H9 (cell line): ENCODE data around the gene RDM1. TPM values are rescaled to one million over a fixed set of nuclear protein-coding genes. Genes with fewer than 3 reads are reported as not detected.

ENCODE experiments used
- DNase-seq: peaks from one replicate; pipeline ENCODE4 v3.0.0-alpha.2; 2017
- H2AFZ ChIP-seq: one replicate; pipeline ENCODE4 v1.6.1; 2013; ENCODE audit warnings: mild to moderate bottlenecking, low read length, control low read depth, moderate library complexity
- H2AK5ac ChIP-seq: 2 replicates; pipeline ENCODE4 v1.6.1; 2013; ENCODE audit warnings: low read length, control low read depth, mixed read lengths; ENCODE audit not compliant: insufficient read length
- H2BK120ac ChIP-seq: one replicate; pipeline ENCODE4 v1.6.1; 2013; ENCODE audit warnings: low read depth, mild to moderate bottlenecking, low read length, control low read depth, inconsistent platforms; ENCODE audit not compliant: poor library complexity, severe bottlenecking
- H2BK12ac ChIP-seq: 2 replicates; pipeline ENCODE4 v1.6.1; 2013; ENCODE audit warnings: low read length, control low read depth, mixed read lengths, low read depth; ENCODE audit not compliant: insufficient read length
- H2BK15ac ChIP-seq: 2 replicates; pipeline ENCODE4 v1.6.1; 2013; ENCODE audit warnings: low read depth, low read length, control low read depth
- H2BK20ac ChIP-seq: one replicate; pipeline ENCODE4 v1.6.1; 2013; ENCODE audit warnings: low read depth, mild to moderate bottlenecking, low read length, control low read depth, inconsistent platforms; ENCODE audit not compliant: poor library complexity, severe bottlenecking
- H2BK5ac ChIP-seq: 2 replicates; pipeline ENCODE4 v1.6.1; 2013; ENCODE audit warnings: low read length, control low read depth, mixed read lengths; ENCODE audit not compliant: insufficient read length
- H3K14ac ChIP-seq: 2 replicates; pipeline ENCODE4 v1.6.1; 2013; ENCODE audit warnings: low read length, control low read depth; ENCODE audit not compliant: insufficient read depth
- H3K18ac ChIP-seq: 2 replicates; pipeline ENCODE4 v1.6.1; 2013; ENCODE audit warnings: low read depth, mild to moderate bottlenecking, mixed read lengths, low read length, control low read depth; ENCODE audit not compliant: insufficient read length
- H3K23ac ChIP-seq: 2 replicates; pipeline ENCODE4 v1.6.1; 2013; ENCODE audit warnings: low read length, control low read depth, mixed read lengths, low read depth; ENCODE audit not compliant: insufficient read length
- H3K23me2 ChIP-seq: 2 replicates; pipeline ENCODE4 v1.6.1; 2013; ENCODE audit warnings: low read depth, mild to moderate bottlenecking, mixed read lengths, low read length, control low read depth; ENCODE audit not compliant: insufficient read length, poor library complexity, severe bottlenecking
- H3K27ac ChIP-seq: 2 replicates; pipeline ENCODE4 v1.5.1; 2013; ENCODE audit warnings: low read length, control low read depth, mixed read lengths, low read depth; ENCODE audit not compliant: insufficient read length
- H3K27me3 ChIP-seq: 2 replicates; pipeline ENCODE4 v1.6.1; 2013; ENCODE audit warnings: low read length, control low read depth, inconsistent platforms; ENCODE audit not compliant: insufficient read depth
- H3K4ac ChIP-seq: 2 replicates; pipeline ENCODE4 v1.6.1; 2013; ENCODE audit warnings: low read depth, mild to moderate bottlenecking, control low read depth, inconsistent platforms, low read length, moderate library complexity
- H3K4me1 ChIP-seq: 2 replicates; pipeline ENCODE4 v1.6.1; 2013; ENCODE audit warnings: low read length, control low read depth, inconsistent platforms; ENCODE audit not compliant: insufficient read depth
- H3K4me2 ChIP-seq: 2 replicates; pipeline ENCODE4 v1.6.1; 2013; ENCODE audit warnings: low read length, control low read depth, mixed read lengths; ENCODE audit not compliant: insufficient read length, insufficient read depth
- H3K56ac ChIP-seq: 2 replicates; pipeline ENCODE4 v1.6.1; 2013; ENCODE audit warnings: low read depth, mild to moderate bottlenecking, mixed read lengths, low read length, control low read depth; ENCODE audit not compliant: insufficient read length
- H3K79me1 ChIP-seq: 2 replicates; pipeline ENCODE4 v1.6.1; 2013; ENCODE audit warnings: low read depth, mild to moderate bottlenecking, moderate library complexity, low read length, control low read depth, inconsistent platforms; ENCODE audit not compliant: insufficient read depth, poor library complexity, severe bottlenecking
- H3K79me2 ChIP-seq: 2 replicates; pipeline ENCODE4 v1.6.1; 2013; ENCODE audit warnings: low read length, control low read depth, inconsistent platforms; ENCODE audit not compliant: insufficient read depth
- H3K9ac ChIP-seq: 2 replicates; pipeline ENCODE4 v1.6.1; 2013; ENCODE audit warnings: low read length, control low read depth, mixed read lengths; ENCODE audit not compliant: insufficient read length; ENCODE audit errors: extremely low read depth
- H3K9me3 ChIP-seq: one replicate; pipeline ENCODE4 v1.6.1; 2013; ENCODE audit warnings: low read depth, low read length, inconsistent platforms; ENCODE audit not compliant: control insufficient read depth
- H3T11ph ChIP-seq: one replicate; pipeline ENCODE4 v1.6.1; 2013; ENCODE audit warnings: mild to moderate bottlenecking, low read length, control low read depth, inconsistent platforms
- H4K20me1 ChIP-seq: one replicate; pipeline ENCODE4 v1.6.1; 2013; ENCODE audit not compliant: control insufficient read depth, insufficient read length, insufficient read depth
- H4K5ac ChIP-seq: 2 replicates; pipeline ENCODE4 v1.6.1; 2013; ENCODE audit warnings: low read depth, mild to moderate bottlenecking, mixed read lengths, low read length, control low read depth; ENCODE audit not compliant: insufficient read length
- H4K8ac ChIP-seq: replicated peaks from 2 replicates; pipeline ENCODE4 v1.6.1; 2013; ENCODE audit warnings: low read length, control low read depth, mixed read lengths, low read depth; ENCODE audit not compliant: insufficient read length
- H4K91ac ChIP-seq: 2 replicates; pipeline ENCODE4 v1.6.1; 2013; ENCODE audit warnings: low read depth, mild to moderate bottlenecking, moderate library complexity, mixed read lengths, low read length, control low read depth; ENCODE audit not compliant: insufficient read length
- H3K27ac Mint-ChIP-seq, 3 experiments: 2 replicates in 2 of 3; 3 replicates in 1 of 3; pipeline ENCODE4 v1.8.0; 2020 to 2021; ENCODE audit warnings: mixed read lengths in 3 of 3, mild to moderate bottlenecking in 1 of 3, moderate library complexity in 1 of 3
- H3K27me3 Mint-ChIP-seq: 2 replicates; pipeline ENCODE4 v1.8.0; 2021; ENCODE audit warnings: low read depth, mild to moderate bottlenecking, moderate library complexity, mixed read lengths
- H3K36me3 Mint-ChIP-seq, 3 experiments: 2 replicates in 2 of 3; 3 replicates in 1 of 3; pipeline ENCODE4 v1.8.0; 2020 to 2021; ENCODE audit warnings: low read depth in 3 of 3, mixed read lengths in 3 of 3; ENCODE audit not compliant: insufficient read depth in 1 of 3
- H3K4me1 Mint-ChIP-seq, 2 experiments: 2 replicates each; pipeline ENCODE4 v1.8.0; 2020; ENCODE audit warnings: mixed read lengths in 2 of 2
- H3K4me3 Mint-ChIP-seq, 2 experiments: 2 replicates in 1 of 2; 3 replicates in 1 of 2; pipeline ENCODE4 v1.8.0; 2020 to 2021; ENCODE audit warnings: mild to moderate bottlenecking in 2 of 2, mixed read lengths in 2 of 2, moderate library complexity in 1 of 2
- H3K9me3 Mint-ChIP-seq, 2 experiments: 2 replicates in 1 of 2; 3 replicates in 1 of 2; pipeline ENCODE4 v1.8.0; 2020; ENCODE audit warnings: mild to moderate bottlenecking in 2 of 2, mixed read lengths in 2 of 2, moderate library complexity in 1 of 2
- CTCF ChIP-seq: fragments of 200-600 bp; sonication (generic); conservative IDR thresholded peaks from 3 replicates; pipeline ENCODE4 v1.8.0; 2021; ENCODE audit warnings: antibody characterized with exemption, mild to moderate bottlenecking
- WGBS: extraction: QIAGEN DNeasy Blood & Tissue Kit; methylation state at CpG from one replicate; pipeline ENCODE4 v1.1.7; 2013; ENCODE audit warnings: missing lambda C conversion rate, low lambda C conversion rate, mixed read lengths; ENCODE audit not compliant: insufficient read length; ENCODE audit errors: extremely low coverage; 5-methylcytosine and 5-hydroxymethylcytosine counted together
- total RNA-seq: library from RNA; stranded (reverse); gene quantifications from 2 replicates; pipeline ENCODE4 v1.2.1, GENCODE V29; 2021

The RDM1 gene
- total RNA-seq, 1 experiment from 2014 or later, result 9.0 TPM

- H3K4me1 ChIP-seq, result no peaks in the 10 kb centered on the region
- no peak overlapping the region for H3K23ac ChIP-seq
- no peak overlapping the region for H3K56ac ChIP-seq
- no peak overlapping the region for H3K14ac ChIP-seq
- no peak overlapping the region for H3K4me3 Mint-ChIP-seq
- no peaks in the 10 kb centered on the region for H3K27me3 ChIP-seq
- DNase-seq, result no peak
- peaks cover 7% of the 10 kb centered on the region; the same call in 1 of the 2 replicates for H3K27me3 Mint-ChIP-seq
- H4K20me1 ChIP-seq, result no peaks in the 10 kb centered on the region
- peaks cover 11 to 28% of the 10 kb centered on the region in 2 experiments; a peak in 4 of 5 replicates for H3K9me3 Mint-ChIP-seq
- no peak overlapping the region for H4K91ac ChIP-seq
- no peak overlapping the region for H2BK5ac ChIP-seq
- WGBS, result no CpG with 5 or more reads among the region's 5 CpGs
- no peak overlapping the region for H2AFZ ChIP-seq
- no peak overlapping the region for H3K9ac ChIP-seq
- no peak overlapping the region for H2BK15ac ChIP-seq
- H3K9me3 ChIP-seq, result no peaks in the 10 kb centered on the region
- no peak overlapping the region for H3K4ac ChIP-seq
- H3K23me2 ChIP-seq, result no peaks in the 10 kb centered on the region
- H4K5ac ChIP-seq, result no peak overlapping the region
- H3K36me3 Mint-ChIP-seq, result no peaks in the 10 kb centered on the region; a peak in 2 of 7 replicates
- H3K27ac ChIP-seq, result no peak overlapping the region
- no peaks in the 10 kb centered on the region for H3K79me1 ChIP-seq
- no peak overlapping the region for H3K4me2 ChIP-seq
- no peak overlapping the region for H2BK120ac ChIP-seq
- no peak overlapping the region for H2AK5ac ChIP-seq
- H3K4me1 Mint-ChIP-seq, result peaks cover 0 to 3% of the 10 kb centered on the region in 2 experiments; a peak in 3 of 4 replicates
- H2BK12ac ChIP-seq, result no peak overlapping the region
- no peak overlapping the region for H4K8ac ChIP-seq
- TF ChIP-seq CTCF, result no peak
- no peak overlapping the region for H2BK20ac ChIP-seq
- H3K18ac ChIP-seq, result no peak overlapping the region
- no peak overlapping the region for H3T11ph ChIP-seq
- H3K27ac Mint-ChIP-seq, result no peak overlapping the region
- 0 out of 2 replicates have a peak, but pooled peaks cover 1% of the 10 kb centered on the region for H3K79me2 ChIP-seq
These were observed 22.9 kb downstream of the RDM1 start for GRCh38 chr17:35907691-35908090.
